ENCODE data around the gene MAPK8.

Gene MAPK8

DNA sequence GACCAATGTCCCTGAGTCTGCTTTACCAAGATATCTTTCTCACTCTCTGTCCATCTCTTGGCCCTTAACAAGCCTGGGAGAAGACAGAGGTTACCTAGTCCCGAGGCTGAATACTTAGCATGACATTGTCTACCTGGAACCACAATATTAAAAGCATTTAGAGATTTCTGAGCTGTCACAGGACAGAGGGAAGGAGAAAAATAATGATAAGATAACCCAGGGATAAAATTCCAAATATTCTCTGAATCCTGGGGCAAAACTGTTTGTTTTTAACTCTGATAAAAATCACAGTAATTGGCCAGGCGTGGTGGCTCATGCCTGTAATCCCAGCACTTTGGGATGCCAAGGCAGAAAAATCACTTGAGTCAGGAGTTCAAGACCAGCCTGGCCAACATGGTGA, 12.0 kb upstream of the MAPK8 start:
- DNase-seq: no peak

DNA sequence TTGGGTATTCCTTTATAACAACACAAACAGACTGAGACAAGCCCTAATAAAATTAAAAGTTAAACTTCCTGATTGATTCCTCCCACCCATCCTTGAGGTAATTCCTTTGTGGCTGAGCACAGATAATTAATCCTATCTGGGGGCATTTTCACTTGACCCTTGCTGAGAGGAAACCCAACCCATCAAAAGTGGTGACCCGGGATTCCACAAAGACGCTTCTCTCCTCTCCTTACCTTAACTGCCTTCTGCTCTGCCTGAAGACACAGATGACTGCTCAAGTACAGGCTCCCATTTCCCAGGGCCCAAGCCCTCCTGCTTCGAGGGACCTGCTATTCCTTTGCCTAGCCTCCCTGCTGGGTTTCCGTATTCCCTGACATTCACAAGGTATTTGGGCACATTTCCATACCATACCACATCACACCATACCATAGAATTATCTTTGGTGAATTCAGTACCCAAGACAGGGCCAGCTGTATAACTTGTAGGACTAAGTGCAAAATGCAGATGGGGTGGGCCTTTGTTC, 9.8 kb upstream of the MAPK8 start:
- DNase-seq: no peak

DNA sequence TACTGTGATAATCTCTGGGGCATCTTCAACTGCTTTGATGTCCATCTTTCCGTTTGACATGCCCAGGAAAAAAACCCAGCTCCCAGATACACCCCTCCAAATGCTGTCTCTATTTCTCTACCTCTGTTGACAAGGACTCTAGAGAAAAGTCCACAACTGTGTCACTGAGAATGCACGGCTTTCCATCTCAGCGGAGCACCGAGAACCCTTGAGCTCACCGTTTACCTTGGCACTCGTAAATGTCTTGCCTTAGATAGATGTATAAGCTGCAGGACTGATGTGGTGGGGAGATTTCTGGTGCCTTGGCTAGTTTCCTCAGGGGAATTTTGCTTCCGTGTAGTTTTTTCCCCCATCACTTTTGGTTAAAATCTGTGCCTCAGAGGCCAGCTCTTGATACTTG, 7.4 kb upstream of the MAPK8 start:
- DNase-seq: no peak

DNA sequence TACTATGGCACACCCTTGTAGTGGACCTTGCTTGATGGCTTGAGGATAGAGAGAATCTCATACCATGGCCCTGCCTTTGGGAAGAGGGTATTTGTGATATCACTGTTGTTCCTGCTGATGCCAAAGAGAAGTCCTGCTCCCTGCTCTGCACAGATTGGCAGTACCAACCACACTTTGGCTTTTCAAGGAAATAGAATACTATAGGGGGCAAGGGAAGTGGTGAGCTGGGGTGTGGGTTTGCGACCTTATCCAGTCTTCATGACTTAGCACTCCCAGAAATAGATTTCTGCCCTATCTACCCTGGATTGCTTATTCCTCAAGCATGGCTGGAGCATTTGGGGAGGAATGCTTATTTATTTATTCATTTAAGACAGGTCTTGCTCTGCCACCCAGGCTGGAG, 6.8 kb upstream of the MAPK8 start:
- DNase-seq: no peak

DNA sequence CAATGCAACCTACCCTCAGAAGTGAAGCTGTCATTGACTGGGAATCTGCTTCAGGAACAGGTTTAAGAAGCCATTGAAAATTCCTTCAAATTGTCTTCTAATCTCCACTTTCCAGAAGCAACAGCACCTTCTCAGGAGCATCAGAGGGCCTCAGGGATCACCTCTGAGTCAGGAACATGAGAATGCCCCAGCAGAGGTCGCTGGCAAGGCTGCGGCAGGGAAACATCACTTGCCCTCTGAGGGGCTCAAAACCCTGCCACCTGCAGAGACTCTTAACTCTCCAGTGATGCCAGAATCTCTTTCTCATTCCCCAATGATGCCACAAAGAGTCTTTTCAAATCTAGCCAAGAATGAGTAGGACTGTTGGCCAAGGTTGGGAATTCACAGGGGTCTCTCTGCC, 5.9 kb upstream of the MAPK8 start:
- DNase-seq: no peak

DNA sequence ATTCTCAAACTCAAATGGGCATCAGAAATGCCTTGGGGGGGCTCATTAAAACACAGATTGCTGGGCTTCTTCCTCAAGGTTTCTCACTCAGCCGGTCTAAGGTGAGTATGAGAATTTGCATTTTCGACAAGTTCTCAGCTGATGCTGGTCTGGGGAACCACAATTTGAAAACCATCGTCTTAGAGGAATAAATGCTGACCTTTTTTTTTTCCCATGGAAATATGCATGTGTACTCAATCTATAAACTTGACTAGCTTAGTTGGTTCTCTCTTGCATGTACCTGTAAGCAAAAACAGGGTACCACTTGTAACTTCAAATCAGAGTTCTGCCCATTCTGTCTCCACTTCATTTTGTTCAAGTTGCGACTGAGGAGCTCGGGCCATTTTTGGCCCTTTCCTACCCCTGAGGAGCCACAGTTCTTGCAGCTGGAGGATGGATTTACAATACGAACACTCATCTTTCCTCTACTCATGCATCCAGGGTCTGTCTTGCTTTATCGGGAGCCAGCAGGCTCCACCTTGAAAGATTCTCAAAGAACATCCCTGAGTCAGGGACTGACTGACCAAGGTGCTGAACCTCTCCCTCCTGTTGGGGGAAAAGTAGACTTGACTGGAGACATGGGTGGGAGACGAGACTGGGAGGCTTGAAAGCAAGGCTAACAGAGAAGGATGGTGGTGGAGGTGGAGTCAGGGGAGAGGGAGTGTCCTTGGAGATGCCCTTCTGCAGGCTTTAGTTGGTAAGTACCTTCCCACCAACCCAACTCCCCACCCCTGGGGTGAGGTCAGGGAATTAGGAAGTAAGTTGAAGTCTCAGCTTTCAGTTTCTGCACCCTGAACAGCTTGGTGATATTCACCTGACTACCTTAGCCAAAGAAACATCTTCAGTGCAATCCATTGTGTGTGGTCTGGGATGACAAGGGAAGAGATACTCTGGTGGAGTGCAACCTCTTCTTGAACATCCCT, 3.7 kb upstream of the MAPK8 start:
- no peak for DNase-seq

DNA sequence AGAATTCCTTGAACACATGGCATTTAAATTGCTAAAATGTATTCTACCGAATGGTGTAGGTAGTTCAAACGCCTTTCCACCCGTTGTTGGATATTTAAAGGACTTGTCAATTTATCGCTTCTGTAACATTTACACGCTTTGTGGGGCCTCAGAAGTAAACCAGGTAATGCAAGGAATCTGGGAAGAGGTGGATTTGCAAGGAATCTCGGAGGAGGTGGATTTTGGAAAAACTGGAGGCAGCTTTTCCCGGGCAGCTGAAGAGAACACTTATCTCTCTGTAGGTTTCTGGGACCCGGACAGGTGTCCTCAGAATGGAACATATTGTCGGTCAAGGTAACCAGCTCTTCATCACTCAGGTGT, 592 bp upstream of the MAPK8 start:
- no peak for DNase-seq

DNA sequence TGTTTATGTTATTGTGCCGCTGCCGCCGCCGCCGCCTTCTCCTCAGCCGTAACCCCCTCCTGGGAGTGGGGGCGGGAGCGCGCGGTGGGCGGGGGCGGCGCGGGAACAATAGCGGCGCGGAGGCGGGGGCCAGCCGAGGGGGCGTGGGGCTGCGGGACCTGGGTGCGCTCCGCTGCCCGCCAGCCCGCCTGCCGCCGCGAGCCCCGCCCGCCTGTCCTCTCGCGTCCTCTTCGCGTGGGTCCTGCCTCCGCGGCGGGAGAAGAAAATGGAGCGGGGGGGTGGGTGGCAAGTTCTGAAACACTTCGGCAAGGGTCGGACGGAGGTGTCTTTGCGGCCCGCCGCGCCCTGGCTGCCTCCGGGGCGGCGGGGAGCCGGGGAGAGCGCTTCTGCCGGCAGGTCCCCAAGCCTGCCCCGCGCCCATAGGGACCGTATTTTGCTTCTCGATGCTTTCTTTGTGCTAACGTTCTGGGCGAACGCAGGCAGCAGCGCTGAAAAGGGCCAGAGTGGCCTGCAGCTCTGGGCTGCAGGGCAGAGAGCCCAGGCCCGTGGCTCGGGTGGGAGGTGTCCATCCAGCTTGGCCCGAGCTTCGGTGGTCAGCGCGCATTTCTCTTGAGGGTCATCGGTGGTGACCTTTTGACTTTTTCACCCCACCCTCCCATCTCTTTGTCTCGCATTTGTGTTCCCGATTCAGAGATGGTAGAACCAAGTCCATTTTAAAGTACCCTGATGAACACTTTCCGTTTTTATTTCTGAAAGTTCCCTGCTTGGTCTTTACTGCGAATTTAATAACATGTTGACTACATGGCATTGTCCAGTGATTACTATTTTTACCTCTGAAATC, 613 bp downstream of the MAPK8 start:
- peak; percentile 72 for DNase-seq

DNA sequence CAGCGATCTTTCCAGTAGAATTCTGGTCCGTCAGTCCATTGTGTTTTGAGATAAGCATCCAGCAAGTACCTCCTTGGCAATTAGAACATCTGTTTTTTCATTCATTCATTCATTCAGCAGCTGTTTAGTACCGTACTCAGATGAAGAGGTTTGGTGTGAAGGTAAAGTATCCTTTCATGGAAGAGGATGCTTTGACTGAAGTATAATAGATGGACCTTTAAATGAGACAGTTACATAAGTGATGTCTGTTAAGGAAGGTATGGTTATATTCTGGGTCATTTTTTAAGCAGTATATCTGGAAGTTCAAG, 1.2 kb downstream of the MAPK8 start:
- DNase-seq: no peak

DNA sequence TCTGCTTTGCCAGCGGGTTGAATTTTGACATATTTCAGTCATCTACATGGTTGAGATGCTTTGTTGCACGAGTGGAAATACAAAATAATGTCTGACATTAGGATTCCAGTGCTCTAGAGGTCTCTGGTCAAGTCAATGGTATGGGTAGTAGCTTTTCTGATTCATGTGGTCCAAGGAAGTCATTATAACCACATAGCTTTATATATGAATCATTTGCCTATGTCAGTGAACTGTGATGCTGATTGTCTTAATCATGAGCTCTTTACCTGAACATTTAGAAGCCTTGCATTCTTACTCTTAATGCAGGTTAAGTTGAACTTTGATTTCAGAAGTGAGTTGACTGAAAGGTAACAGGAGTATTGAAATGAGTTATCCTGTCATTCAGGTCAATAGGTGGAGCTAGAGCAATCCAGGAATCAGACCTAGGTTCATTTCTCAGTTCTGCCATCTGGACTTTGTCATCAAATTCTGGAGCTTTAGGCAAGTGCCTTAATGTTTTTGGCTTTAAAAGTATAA, 3.3 kb downstream of the MAPK8 start:
- DNase-seq: no peak

DNA sequence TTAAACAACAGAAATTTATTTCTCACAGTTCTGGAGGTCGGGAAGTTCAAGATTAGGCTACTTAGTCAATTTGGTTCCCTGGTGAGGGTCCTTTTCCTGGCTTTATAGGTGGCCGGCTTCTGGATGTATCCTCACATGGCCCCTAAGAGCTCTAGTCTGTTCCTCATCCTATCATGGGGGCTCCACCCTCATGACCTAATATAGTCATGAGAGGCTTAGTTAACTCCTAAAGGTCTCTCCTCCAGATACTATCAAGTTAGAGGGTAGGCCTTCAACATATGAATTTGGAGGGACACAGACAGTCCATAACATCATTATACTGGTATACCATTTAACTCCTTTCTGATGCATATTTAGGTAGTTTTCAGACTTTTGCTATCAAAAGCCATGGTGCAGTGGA, 7.6 kb downstream of the MAPK8 start:
- DNase-seq: no peak

DNA sequence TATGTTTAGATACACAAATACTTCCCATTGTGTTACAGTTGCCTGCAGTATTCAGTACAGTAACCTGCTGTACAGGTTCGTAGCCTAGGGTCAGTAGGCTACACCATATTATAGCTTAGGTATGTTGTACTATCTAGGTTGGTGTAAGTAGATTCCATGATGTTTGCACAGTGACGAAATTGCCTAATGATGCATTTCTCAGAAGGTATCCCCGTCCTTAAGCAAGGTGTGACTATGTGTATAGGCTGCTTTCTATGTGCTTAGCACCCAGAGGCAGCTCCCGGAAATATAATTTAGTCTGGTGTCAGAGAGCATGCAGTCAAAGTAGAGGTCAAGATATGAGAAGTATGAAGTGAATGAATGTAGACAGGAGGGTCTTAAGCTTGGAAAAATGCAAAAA, 9.8 kb downstream of the MAPK8 start:
- no peak for DNase-seq

DNA sequence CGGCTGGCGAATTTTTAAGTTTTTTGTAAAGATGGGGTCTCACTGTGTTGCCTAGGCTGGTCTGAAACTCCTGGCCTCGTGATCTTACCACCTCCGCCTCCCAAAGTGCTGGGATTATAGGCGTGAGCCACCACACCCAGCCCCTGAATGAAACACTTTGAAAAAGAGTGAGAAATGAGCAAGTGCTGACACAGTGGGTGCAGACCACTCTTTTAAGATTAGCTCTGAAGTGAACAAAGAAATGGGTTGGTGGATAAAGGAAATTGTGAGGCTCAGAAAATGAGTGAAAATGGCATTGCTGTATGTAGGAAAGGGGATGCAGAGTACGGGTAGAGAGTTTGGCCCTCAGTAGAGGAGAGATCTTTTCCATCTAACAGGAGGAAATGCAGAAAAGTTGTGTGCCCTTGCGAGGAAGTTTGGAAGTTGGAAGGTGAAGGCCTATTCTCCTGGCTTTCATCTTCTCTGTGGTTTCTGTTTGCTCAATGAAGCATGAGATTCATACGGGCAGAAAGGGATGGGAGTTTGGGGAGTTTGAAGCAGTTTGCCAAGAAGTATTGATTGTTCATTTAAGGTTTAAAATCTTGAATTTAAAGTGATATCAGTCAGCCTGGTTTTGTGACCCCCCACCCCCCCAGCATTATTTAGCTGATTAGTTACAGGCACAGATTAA, 11.0 kb downstream of the MAPK8 start:
- DNase-seq: no peak

DNA sequence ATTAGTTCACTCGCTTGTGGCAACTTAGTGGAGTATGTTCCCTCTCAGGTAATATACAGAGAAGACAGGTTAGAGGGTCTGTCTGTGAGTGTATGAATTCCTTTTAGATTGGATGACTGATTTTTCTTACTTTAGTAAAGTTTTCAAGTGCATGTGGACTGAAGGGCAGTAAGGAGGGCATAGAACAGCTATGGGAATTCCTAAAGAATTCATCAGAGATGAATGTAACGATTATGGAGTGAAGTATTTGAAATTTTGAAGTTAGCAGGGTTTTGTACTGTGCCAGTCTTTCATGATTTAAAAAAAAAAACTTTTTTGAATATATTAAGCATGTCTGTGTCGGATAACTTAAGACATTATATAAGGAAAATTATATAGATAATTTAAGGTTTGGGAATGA, 15.5 kb downstream of the MAPK8 start:
- no peak for DNase-seq

DNA sequence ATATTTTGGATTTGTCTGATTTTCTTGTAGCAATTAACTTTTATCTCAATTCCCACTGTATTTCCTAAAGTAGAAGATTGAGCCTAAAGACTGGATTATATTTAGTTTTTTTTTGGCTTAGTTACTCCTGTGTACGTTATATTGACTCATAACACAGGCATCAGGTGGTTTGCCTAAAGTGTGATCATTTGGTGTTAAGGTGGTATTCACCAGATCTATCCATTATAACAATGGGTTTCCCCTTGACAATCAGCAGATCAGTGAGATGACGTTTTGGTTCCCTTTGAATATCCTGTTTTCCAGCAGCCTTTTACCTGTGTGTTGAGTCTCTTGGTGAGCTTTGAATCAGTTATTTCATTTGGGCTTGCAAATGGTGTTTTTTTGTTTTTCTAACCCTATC, 18.1 kb downstream of the MAPK8 start:
- no peak for DNase-seq

DNA sequence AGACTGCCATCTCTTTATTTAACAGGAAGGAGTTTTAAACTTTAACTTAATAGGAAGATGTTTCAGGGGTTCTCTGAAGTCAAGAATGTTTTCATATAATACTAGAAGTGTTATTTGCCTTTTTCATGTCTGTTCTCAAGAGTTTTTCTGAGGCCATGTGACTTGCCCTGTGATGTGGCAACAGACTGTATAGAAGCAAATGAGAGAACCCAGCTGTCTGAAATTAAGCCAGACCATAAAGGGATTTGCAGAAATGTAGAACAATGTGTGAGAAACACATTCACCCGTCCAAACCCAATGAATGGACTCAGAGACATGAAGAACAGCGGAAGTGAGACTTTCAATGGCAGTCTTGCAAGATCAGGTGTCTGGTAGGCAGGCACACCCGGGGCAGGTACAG, 23.8 kb downstream of the MAPK8 start:
- DNase-seq: no peak

DNA sequence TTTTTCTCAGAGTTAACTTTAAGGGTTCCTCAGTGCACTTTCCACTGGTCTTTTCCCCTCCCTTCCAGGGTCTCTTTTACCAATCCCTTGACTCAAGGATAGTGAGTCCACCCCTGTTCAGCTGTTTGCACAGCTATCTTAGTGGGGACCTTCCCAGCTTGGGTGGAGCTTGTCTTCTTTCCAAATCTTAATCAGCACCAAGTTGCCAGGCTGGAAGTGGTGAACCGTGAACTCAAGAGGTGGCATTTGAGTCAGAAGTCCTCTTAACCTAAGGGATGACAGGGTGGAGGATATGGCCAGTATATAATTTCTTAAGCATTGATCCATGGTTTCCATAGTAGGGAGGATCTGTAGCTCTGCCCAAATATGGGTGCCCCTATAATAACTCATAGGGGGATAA, 25.0 kb downstream of the MAPK8 start:
- DNase-seq: no peak

DNA sequence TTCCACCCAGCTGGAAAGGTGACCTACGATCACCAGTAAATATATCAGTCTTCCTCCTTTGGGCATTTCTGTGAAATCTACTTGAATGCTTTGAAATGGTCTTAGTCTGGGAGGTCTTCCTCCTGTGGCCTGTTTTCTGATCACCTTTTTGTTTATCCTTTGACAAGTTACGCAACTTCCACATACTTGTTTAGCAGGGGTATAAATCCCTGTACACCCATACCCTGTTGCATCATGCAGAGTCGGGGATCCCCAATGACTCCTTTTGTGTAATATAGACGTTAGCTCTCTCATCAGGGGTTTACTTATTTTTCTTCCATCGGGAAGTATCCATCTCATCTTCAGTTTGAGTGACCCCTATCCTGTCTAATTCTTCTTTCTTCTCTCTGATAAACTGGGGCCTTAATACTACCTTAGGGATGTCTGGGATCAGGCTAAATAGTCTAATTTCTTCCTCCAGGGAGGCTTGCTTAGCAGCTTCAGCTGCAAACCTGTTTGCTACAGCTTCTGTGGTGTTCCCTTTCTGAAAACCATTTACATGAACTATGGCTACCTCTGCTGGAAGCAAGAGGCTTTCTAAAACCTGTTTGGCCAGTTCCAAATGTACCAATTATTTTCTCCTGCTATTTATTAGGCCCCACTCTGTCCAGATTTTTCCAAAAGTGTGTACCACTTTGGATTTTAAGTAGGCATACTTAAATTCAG, 25.8 kb downstream of the MAPK8 start:
- no peak for DNase-seq

DNA sequence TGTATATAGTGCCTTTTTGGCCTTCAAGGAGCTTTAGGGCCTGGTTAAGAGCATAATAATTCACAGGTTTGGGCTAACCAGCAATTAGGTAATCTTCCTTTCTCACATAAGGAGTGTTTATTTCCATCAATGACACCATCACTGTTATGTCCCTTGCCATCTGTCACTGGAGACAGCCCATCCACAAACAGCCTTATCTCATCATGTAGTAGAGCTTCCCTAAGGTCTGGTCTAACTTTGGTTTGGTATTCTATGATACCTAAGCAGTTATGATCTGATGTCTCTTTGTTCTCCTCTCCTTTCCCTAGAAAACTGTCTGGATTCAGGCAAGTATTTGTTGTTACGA, 26.4 kb downstream of the MAPK8 start:
- DNase-seq: no peak

DNA sequence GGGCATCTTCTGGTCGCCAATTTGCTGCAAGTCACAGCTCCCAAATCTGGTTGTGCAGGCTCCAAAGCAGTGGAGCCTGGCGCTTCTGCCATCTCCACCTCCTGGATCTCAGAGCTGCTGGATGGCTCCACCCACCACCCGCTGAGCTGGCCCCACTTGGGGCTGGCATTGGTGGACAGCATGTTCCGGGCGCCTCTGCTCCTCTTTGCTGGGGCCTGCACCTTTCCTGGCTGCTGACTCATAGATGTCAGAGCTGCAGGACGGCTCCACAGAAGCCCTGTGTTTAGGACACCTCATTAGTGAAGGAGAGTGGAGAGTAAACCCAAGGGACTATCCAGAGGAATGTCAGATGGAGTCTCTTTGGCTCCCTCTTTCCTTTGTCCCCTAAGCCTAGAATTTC, 27.4 kb downstream of the MAPK8 start:
- no peak for DNase-seq

DNA sequence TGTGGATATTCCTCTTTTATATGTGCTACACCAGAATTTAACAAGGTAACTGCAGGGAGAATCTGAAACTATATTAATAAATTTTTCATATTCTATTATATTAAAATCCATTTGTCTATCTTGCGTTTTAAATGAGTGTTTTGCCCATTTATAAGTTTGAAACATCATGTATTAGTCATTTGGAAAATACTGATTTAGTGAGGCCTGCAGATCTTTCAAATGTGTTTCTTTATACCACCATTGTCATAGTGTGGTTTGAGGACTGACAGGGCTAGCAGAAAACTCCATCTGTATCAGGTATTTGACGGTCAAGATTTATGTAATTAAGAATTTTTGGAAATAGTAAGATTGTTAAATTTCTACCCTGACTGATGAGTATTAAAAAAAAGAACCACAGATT, 29.3 kb downstream of the MAPK8 start:
- no peak for DNase-seq

DNA sequence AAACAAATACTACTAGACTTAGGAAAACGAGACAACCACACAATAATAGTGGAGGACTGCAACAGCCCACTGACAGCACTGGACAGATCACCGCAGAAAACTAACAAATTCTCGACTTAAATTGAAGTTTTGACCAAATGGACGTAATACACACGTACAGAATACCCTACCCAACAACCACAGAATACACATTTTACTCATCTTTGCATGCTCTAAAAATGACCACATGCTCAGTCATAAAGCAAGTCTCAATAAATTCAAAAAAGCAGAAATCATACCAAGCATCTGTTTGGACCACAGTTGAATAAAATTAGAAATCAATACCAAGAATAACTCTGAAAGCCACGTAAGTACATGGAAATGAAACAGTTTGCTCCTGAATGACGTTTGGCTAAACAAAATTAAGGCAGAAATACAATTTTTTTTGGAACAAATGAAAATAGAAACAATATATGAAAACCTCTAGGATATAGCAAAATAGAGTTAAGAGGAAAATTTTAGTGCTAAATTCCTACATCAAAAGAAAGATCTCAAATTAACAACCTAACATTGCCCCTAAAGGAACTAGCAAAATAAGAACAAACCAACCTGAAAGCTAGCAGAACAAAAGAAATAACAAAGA, 30.6 kb downstream of the MAPK8 start:
- DNase-seq: no peak
